Transverse colon (tissue), 3 donors: ENCODE results near the gene GADL1.

Source experiments
- CTCF ChIP-seq, 5 experiments: fragments of 200-600 bp in 3 of 5; fragments of 450-650 bp in 2 of 5; sonication (generic) in 3 of 5; IDR thresholded peaks; 1 replicate in 2 of 5; 2 replicates in 3 of 5; pipeline ENCODE4 v1.5.1; 2016 to 2017; ENCODE audit warnings: antibody characterized with exemption in 5 of 5, inconsistent platforms in 3 of 5, mild to moderate bottlenecking in 2 of 5, moderate library complexity in 1 of 5
- POLR2A ChIP-seq: fragments of 450-650 bp; IDR thresholded peaks from one replicate; pipeline ENCODE4 v1.6.1; 2016; ENCODE audit warnings: antibody characterized with exemption, mild to moderate bottlenecking, moderate library complexity

DNA sequence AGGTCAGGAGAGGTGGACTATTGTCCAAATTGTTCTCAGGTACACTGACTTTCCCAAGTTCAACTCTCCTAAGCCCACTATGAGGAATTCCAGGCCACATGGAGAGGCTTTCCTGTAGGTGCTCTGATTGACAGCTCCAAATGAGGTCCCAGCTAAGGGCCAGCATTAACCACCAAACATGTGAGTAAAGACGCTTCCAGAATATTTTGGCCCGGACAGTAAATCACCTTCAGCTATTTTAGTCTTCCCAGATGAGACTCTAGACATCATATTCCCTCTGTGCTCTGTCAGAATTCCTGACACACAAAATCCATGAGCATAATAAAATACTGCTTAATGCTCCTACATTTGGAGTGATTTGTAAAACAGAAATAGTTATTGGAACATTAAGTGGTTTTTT lies 152.6 kb downstream of the GADL1 start:
- TF ChIP-seq CTCF (IDR thresholded peaks at IDR 0.05): no peak
- TF ChIP-seq POLR2A: no peak
